Stimulated activated memory B cell treated with anti-CD40 and anti-IgM and Interleukin-4, amounts not matched to agents 10 μg/mL and 1 μg/mL and 100 μg/mL, for 72 hours (primary cell): ENCODE data around the gene ZBTB7A.

Source experiments
- ATAC-seq: fragments of 150-1000 bp; cut with Tn5 transposase; 2 replicates; pipeline ENCODE4 v1.10.0; 2021
- H3K27ac Mint-ChIP-seq: one replicate; pipeline ENCODE4 v1.8.0; 2022; ENCODE audit warnings: mild to moderate bottlenecking, mixed read lengths
- H3K27me3 Mint-ChIP-seq: one replicate; pipeline ENCODE4 v1.8.0; 2022; ENCODE audit warnings: mixed read lengths
- H3K36me3 Mint-ChIP-seq: one replicate; pipeline ENCODE4 v1.8.0; 2022; ENCODE audit warnings: mixed read lengths
- H3K4me1 Mint-ChIP-seq: one replicate; pipeline ENCODE4 v1.8.0; 2022; ENCODE audit warnings: mixed read lengths
- H3K4me3 Mint-ChIP-seq: one replicate; pipeline ENCODE4 v1.8.0; 2022; ENCODE audit warnings: mild to moderate bottlenecking, moderate library complexity, mixed read lengths
- H3K9me3 Mint-ChIP-seq: one replicate; pipeline ENCODE4 v1.8.0; 2022; ENCODE audit warnings: mixed read lengths

ZBTB7A gene

GRCh38 chr19:4054441-4055208 lies 12.1 kb downstream of the ZBTB7A start:
- Mint-ChIP-seq H3K9me3 (no peaks in the 10 kb centered on the region), H3K36me3 (peaks cover 65% of the 10 kb centered on the region), H3K4me3 (no peak overlapping the region), H3K27me3 (no peaks in the 10 kb centered on the region), H3K27ac (no peak overlapping the region), H3K4me1 (peaks cover 78% of the 10 kb centered on the region)
- no peak for ATAC-seq

- Mint-ChIP-seq H3K9me3 (no peaks in the 10 kb centered on the region), H3K27me3 (no peaks in the 10 kb centered on the region), H3K36me3 (peaks cover 67% of the 10 kb centered on the region), H3K4me1 (peaks cover 73% of the 10 kb centered on the region), H3K27ac (peak overlapping the region; percentile 63), H3K4me3 (peak overlapping the region; percentile 53)
- ATAC-seq, result no peak
These were observed 13.0 kb downstream of the ZBTB7A start for GRCh38 chr19:4053423-4054324.

GRCh38 chr19:4052993-4053422 lies 13.7 kb downstream of the ZBTB7A start:
- no peaks in the 10 kb centered on the region for H3K27me3 Mint-ChIP-seq
- ATAC-seq, result no peak
- peaks cover 66% of the 10 kb centered on the region for H3K4me1 Mint-ChIP-seq
- H3K27ac Mint-ChIP-seq, result peak overlapping the region; percentile 63
- peak overlapping the region; percentile 53 for H3K4me3 Mint-ChIP-seq
- peaks cover 69% of the 10 kb centered on the region for H3K36me3 Mint-ChIP-seq
- H3K9me3 Mint-ChIP-seq, result no peaks in the 10 kb centered on the region

- H3K4me3 Mint-ChIP-seq, result peak overlapping the region; percentile 53
- peaks cover 60% of the 10 kb centered on the region for H3K4me1 Mint-ChIP-seq
- H3K9me3 Mint-ChIP-seq, result no peaks in the 10 kb centered on the region
- peak; percentile 35 for ATAC-seq
- no peaks in the 10 kb centered on the region for H3K27me3 Mint-ChIP-seq
- peaks cover 67% of the 10 kb centered on the region for H3K36me3 Mint-ChIP-seq
- peak overlapping the region; percentile 63 for H3K27ac Mint-ChIP-seq
These were observed 14.3 kb downstream of the ZBTB7A start for GRCh38 chr19:4052114-4052992.

GRCh38 chr19:4051175-4052101 lies 15.3 kb downstream of the ZBTB7A start:
- Mint-ChIP-seq H3K4me3 (no peak overlapping the region), H3K27ac (peak overlapping the region; percentile 56), H3K4me1 (peaks cover 56% of the 10 kb centered on the region), H3K36me3 (peaks cover 65% of the 10 kb centered on the region), H3K9me3 (no peaks in the 10 kb centered on the region), H3K27me3 (no peaks in the 10 kb centered on the region)
- ATAC-seq, result peak; percentile 51

GRCh38 chr19:4049432-4049831 lies 17.3 kb downstream of the ZBTB7A start:
- H3K4me1 Mint-ChIP-seq, result peaks cover 57% of the 10 kb centered on the region
- H3K27me3 Mint-ChIP-seq, result no peaks in the 10 kb centered on the region
- ATAC-seq, result no peak
- H3K4me3 Mint-ChIP-seq, result no peak overlapping the region
- peaks cover 62% of the 10 kb centered on the region for H3K36me3 Mint-ChIP-seq
- H3K27ac Mint-ChIP-seq, result no peak overlapping the region
- H3K9me3 Mint-ChIP-seq, result no peaks in the 10 kb centered on the region

GRCh38 chr19:4046946-4047683 lies 19.6 kb downstream of the ZBTB7A start:
- no peaks in the 10 kb centered on the region for H3K27me3 Mint-ChIP-seq
- H3K27ac Mint-ChIP-seq, result no peak overlapping the region
- H3K4me1 Mint-ChIP-seq, result peaks cover 41% of the 10 kb centered on the region
- peaks cover 46% of the 10 kb centered on the region for H3K36me3 Mint-ChIP-seq
- H3K4me3 Mint-ChIP-seq, result no peak overlapping the region
- no peaks in the 10 kb centered on the region for H3K9me3 Mint-ChIP-seq
- no peak for ATAC-seq

- ATAC-seq, result no peak
- peaks cover 38% of the 10 kb centered on the region for H3K36me3 Mint-ChIP-seq
- H3K4me1 Mint-ChIP-seq, result peaks cover 33% of the 10 kb centered on the region
- no peaks in the 10 kb centered on the region for H3K27me3 Mint-ChIP-seq
- H3K4me3 Mint-ChIP-seq, result no peak overlapping the region
- no peak overlapping the region for H3K27ac Mint-ChIP-seq
- no peaks in the 10 kb centered on the region for H3K9me3 Mint-ChIP-seq
These were observed 20.4 kb downstream of the ZBTB7A start for GRCh38 chr19:4046362-4046691.

GRCh38 chr19:4045597-4046361 lies 20.9 kb downstream of the ZBTB7A start:
- Mint-ChIP-seq H3K9me3 (no peaks in the 10 kb centered on the region), H3K27me3 (no peaks in the 10 kb centered on the region), H3K27ac (peak overlapping the region; percentile 46), H3K36me3 (peaks cover 33% of the 10 kb centered on the region), H3K4me3 (no peak overlapping the region), H3K4me1 (peaks cover 28% of the 10 kb centered on the region)
- ATAC-seq, result no peak

GRCh38 chr19:4044990-4045465 lies 21.7 kb downstream of the ZBTB7A start:
- Mint-ChIP-seq H3K9me3 (no peaks in the 10 kb centered on the region), H3K27me3 (no peaks in the 10 kb centered on the region), H3K4me3 (no peak overlapping the region), H3K4me1 (peaks cover 20% of the 10 kb centered on the region), H3K36me3 (peaks cover 35% of the 10 kb centered on the region), H3K27ac (peak overlapping the region; percentile 46)
- no peak for ATAC-seq

- Mint-ChIP-seq H3K4me1 (peaks cover 12% of the 10 kb centered on the region), H3K36me3 (peaks cover 30% of the 10 kb centered on the region), H3K27ac (no peak overlapping the region), H3K9me3 (no peaks in the 10 kb centered on the region), H3K27me3 (no peaks in the 10 kb centered on the region), H3K4me3 (no peak overlapping the region)
- no peak for ATAC-seq
These were observed 22.6 kb downstream of the ZBTB7A start for GRCh38 chr19:4043966-4044715.

- H3K9me3 Mint-ChIP-seq, result no peaks in the 10 kb centered on the region
- no peaks in the 10 kb centered on the region for H3K27me3 Mint-ChIP-seq
- no peak overlapping the region for H3K27ac Mint-ChIP-seq
- no peak overlapping the region for H3K4me3 Mint-ChIP-seq
- no peak for ATAC-seq
- peaks cover 12% of the 10 kb centered on the region for H3K4me1 Mint-ChIP-seq
- peaks cover 30% of the 10 kb centered on the region for H3K36me3 Mint-ChIP-seq
These were observed 23.3 kb downstream of the ZBTB7A start for GRCh38 chr19:4043401-4043800.
